Kidney capillary endothelial cell (primary cell): Measurements from ENCODE around the gene VNN1.
A peak's percentile ranks its signal among the peaks of the same experiment; 100 is the strongest.

Experiments
- DNase-seq: peaks from one replicate; pipeline ENCODE4 v3.0.0-alpha.2; 2018; ENCODE audit warnings: low spot score

Gene VNN1, protein sequence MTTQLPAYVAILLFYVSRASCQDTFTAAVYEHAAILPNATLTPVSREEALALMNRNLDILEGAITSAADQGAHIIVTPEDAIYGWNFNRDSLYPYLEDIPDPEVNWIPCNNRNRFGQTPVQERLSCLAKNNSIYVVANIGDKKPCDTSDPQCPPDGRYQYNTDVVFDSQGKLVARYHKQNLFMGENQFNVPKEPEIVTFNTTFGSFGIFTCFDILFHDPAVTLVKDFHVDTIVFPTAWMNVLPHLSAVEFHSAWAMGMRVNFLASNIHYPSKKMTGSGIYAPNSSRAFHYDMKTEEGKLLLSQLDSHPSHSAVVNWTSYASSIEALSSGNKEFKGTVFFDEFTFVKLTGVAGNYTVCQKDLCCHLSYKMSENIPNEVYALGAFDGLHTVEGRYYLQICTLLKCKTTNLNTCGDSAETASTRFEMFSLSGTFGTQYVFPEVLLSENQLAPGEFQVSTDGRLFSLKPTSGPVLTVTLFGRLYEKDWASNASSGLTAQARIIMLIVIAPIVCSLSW

DNA sequence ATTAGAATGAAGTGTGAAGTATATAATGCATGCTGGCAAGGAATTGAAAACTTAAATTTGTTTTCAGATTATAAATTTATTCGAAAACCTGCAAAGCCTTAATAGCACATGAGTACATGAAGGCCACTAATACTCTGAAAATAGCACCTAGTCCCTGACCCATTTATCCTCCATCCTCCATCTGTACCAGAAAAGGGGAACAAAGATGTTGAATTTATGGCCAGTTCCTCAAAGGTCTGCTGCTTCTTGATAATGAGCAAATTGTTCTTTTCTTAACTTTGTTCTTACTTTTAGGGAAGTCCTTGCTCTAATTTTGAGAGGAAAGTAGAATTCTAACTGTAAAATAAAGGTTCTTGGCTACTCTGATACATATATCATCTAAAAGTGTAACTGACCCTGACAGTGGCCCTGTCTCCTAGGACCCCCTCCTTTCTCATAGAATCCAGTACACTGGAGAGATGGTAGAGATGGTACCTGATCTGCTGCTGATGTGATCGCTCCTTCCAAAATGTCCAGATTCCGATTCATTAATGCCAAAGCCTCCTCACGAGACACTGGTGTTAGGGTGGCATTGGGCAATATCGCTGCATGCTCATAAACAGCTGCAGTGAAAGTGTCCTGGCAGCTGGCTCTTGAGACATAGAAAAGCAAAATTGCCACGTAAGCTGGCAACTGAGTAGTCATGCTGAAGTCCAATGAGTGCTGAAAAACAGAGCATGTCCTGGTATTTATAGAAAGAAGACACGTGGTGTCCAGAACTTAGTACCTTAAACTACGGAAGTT lies at the start of gene VNN1:
Gene VNN1, minus strand, starts transcription at position 704 of the 783 bp plus-strand sequence. Its CDS starts 20 bp downstream, at position 684.
- DNase-seq: no peak

DNA sequence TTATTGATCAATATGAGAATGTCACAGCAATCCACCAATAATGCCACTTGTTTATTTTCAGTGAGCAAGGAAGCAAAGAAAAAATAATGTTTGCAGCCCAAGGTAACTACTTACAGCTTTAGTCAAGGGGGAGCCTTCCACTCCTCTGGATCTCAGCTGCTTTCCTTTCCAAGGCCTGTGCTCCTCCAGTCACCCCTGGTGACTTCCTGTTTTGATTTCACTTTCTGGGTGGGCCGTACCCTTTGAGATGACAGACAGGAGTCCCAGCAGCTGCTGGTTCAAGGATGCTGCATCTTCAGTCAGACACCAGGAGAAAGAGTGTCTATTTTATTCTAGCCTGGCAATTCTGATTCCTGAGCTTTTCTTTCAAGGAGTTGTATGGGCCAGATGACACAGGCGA lies 49.4 kb upstream of the VNN1 start:
- peak; percentile 17 for DNase-seq

DNA sequence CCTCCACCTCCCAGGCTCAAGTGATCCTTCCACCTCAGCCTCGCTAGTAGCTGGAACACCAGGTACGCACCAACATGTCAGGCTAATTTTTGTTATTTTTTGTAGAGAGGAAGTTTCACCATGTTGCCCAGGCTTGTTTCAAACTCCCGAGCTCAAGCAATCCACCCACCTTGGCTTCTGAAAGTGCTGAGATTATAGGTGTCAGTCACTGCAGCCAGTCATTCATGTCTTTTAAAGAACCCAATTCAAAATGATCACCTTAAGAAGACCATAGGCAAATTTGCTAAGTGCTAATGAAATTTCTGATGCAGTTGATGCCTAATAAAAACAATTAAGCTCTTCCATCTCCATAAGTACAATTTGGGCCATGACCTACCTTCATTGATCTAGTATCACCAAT lies 46.4 kb upstream of the VNN1 start:
- no peak for DNase-seq

DNA sequence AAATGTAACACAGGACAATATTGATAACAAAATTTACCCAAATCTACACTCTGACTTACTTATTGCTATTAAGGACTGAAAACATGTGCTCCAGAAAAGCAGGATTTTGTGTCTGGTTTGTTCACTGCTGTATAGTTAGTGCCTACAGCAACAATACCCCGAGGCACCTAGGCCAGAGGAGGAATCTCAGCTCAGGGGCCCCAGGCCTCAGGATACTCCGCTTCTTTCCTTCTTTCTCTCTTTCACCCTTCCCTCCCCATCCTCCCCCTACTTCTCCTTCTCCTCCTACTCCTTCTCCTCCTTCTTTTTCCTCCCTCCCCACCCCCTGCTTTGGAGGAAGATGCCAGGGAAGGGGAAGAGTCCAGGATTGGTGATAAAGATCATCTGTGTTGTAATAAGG lies 44.8 kb upstream of the VNN1 start:
- no peak for DNase-seq

DNA sequence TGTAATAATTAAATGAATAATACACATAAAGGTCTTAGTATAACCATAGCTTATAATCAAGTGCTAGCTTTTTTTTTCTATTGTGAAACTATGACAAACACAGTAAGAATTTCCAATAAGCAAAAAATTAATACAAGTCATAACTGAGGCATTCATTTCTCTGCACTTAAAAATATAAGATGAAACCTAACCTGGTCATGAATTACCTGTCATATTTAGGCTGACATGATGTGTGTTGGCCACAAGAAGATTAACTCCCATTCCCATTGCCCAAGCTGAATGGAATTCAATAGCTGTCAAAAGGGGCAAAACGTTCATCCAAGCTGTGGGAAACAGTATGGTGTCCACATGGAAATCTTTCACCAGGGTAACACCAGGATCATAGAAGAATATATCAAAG lies 38.4 kb upstream of the VNN1 start:
- no peak for DNase-seq

DNA sequence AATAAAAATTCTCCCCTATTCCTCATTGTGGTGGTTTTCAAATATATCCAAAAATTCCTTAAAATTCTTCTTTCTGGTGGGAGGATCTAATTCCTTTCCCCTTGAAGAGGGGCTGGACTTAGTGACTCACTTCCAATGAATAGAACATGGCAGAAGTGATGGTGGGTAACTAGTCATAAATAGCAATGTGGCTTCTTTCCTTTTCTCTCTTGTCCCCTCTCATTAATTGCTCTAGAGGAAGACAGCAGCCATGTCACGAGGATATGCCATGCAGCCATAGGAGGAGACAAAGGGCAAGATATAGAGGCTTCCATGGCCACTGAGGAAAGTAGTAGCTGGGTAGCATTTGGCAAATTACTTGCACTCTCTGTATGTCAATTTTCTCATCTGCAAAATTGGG lies 38.0 kb upstream of the VNN1 start:
- no peak for DNase-seq

DNA sequence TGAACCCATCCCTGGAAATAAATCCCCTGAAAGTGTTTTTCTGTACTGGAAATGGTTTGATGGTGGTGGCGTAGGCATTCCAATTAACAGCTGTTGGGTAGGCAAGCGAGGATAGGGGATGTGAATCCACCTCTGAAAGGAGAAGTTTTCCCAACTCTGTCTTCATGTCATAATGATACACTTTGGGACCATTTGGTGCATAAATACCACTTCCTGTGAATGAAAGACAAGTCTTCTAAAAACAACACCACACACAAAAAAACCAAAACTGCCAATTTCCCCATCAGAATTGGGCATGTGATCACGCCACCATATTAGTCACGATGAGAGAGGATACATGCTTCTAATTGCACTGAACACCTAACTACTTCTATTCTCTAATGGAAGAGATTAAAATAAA lies 37.5 kb upstream of the VNN1 start:
- no peak for DNase-seq

DNA sequence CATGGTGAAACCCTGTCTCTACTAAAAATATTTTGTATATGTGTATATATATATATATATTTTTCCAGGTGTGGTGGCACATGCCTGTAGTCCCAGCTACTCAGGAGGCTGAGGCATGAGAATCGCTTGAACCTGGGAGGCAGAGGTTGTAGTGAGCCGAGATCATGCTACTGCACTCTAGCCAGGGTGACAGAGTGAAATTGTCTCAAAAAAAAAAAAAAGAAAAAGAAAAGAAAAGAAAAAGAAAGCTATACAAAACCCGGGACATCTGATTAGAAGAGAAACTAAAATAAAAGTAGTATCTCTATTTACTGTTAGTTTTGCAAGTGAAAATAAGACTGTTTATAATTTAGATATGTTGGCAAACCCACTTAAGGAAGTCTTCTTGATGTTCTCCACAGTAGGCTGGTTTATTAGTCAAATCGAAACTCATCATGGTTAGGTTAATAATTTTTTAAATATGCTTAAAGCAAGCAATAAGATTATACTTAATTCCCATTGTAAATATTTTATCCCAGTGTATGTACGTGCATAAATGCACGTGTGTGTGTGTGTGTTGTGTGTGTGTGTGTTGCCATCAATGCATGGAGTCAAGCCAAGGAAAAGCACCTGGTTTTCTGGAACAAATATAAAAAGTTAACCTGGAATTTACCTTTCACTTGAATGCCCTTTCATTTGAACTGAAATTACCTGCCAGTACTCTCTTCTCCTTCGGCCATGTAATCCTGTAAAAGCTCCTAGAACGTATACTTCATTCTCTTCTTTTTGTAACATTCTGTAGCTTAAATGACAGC lies 36.8 kb upstream of the VNN1 start:
- DNase-seq: no peak

DNA sequence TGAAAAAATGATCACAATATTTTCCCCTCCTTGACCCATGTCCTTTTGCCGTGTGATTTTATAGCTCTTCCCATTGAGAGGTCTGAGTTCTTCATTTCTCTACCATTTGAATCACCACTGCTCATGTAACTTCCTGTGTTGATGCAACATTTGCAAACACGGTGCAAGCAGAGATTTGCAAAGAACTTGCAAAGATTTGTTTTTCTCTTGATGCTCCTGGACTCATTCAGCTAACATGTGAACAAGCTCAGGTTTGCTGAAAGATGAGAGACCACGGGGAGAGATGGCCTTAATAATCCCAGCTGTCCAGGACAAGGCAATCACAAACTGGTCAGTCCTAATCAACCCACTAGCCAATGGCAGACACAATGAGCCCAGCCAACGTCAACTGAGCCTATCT lies 35.3 kb upstream of the VNN1 start:
- no peak for DNase-seq

DNA sequence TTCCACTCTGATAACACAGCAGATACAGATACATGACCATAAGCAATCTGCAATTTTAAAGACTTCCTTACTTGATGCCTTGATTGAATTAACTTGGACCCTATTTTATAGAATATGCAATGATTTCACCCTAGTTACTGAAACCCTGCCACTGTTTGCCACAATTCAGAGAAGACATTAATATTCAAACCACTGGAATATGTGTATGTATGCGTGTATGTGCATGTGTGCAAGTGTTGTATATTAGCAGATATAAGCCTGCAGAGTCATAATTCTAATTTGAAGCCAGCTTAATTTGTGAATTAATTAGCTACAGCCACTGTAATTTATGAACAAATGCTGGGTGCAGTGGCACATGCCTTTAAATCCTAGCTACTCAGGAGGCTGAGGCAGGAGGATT lies 34.6 kb upstream of the VNN1 start:
- no peak for DNase-seq

DNA sequence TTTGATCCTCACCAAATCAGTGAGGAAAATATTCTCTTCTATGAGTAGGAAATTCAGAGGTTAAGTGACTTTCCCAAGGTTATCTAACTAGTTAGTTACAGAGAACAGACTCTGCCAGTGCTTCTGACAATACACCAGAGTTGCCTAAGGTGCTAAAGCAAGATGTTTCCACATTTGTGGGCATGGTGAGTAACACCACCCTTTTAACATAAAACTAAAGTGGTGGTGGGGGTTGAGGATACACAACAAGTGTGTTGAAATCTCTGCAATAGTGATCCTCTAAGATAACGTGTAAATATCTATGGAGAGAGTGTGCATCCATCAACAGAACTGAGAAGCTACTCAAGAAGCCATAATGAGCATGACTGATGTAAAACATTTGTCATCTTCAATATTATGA lies 32.2 kb upstream of the VNN1 start:
- DNase-seq: no peak

DNA sequence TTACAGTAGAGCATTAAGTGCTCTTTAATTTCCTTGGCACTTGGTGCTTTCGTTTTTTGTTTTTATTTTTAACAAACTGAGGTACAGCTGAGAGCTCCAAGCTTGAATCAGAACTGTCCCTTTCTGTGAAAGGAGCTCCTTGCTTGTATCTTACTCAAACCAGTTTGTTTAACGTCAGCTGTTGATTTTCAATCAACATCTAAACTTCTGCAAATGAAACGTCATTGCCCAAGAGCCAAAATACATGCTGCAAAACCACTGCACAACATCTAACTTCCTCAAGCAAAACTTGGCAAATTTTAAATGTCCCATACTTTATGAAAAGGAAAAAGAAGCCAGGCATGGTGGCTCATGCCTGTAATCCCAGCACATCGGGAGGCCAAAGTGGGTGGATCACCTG lies 28.6 kb upstream of the VNN1 start:
- no peak for DNase-seq

DNA sequence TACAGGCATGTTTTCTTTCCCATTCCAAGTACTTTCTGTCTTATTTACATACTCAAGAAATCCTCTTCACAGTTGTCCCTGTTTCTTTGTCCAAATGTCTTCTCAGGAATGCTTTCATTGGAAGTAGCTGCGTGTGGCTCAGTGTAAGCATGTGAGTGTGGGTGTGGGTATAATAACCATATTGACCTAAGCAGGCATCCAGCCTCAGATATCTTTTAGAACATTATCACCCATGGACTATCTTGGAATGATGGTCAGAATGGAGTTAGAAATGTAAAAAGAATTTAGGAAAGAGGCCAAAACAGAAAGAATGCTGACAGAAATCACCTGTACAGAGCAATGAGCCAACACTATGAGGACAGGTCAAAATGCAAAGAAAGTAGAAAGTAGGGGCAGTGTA lies 27.4 kb upstream of the VNN1 start:
- DNase-seq: no peak

DNA sequence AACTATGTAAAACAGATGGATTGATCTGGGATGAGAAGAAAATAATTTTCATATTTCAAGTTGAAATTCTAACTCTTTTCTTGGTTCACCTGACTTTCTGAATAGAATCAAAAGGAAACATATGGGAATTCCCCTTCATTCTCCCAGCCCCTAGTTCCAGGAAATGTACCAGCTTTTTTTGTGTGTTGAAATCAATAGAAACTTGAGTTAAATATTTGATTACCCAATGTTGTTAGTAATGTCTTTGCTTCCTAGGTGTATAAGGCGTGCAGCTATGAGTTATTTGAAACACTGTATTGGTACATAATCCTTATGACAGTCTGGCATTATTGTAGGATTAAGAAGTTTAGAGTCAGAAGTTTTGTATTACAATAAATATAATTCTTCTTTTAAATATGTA lies 22.4 kb upstream of the VNN1 start:
- no peak for DNase-seq

DNA sequence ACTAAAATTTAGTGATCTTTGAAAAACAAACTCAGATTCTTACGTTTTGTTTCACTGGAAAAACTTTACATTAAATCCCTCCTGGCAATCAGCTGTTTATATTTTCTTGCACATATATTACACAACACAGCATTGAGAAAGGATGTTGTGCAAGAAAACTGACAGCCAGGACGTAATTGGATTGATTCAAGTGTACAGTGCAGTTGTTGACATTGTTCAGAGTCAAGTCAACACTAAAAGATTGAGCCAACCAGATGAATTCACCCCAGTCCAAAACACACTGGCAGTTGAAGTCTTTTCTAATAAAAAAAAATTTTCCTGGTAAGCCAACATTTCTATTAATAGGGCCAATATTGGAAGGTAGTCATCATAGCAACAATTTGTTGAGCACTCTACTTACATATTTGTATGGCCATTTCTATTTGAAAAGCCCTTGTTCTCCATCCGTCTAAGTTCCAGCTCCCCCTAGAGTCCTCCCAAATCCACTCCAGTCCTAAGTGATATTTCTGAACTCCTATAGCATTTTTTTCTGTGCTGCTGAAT lies 20.9 kb upstream of the VNN1 start:
- no peak for DNase-seq

DNA sequence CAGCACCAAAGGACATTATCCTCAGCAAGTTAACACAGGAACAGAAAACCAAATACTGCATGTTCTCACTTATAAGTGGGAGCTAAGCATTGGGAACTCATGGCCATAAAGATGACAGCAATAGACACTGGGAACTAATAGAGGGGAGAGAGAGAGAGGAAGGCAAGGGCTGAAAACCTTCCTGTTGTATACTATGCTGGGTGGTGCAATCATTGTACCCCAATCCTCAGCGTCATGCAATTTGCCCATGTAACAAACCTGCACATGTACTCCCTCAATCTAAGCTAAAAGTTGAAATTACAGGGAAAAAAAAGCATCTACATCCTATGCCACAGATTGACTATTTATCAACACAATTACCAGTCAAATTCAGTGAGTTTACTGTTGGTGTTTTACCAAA lies 20.0 kb upstream of the VNN1 start:
- DNase-seq: no peak

DNA sequence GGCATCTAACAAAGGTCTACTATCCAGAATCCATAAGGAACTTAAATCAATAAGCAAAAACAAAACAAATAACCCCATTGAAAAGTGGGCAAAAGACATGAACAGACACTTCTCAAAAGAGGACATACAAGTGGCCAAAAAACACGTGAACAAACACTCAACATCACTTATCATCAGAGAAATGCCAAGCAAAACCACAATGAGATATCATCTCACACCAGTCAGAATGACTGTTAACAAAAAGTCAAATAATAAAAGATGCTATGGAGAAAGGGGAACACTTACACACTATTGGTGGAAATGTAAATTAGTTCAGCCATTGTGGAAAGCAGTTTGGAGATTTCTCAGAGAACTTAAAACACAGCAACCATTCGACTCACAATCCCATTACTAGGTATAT lies 19.4 kb upstream of the VNN1 start:
- DNase-seq: no peak

DNA sequence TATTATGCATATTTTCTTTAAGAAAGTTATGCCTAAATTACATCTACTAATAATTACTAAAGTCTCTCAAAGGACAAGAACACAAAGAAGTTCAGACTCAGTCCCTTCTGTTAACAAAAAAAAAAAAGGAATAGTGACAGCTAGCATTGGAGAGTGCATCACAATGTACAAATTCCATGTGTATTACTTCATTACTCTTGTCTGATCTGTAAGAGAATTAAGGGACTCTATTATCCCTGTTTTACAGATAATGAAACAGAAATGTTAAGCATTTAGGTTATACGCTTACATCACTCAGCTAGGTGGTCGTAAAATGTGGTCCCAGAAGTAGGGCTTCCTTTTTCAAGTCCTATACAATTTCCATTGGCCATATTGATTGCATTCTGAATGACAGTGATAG lies 17.2 kb upstream of the VNN1 start:
- DNase-seq: no peak

DNA sequence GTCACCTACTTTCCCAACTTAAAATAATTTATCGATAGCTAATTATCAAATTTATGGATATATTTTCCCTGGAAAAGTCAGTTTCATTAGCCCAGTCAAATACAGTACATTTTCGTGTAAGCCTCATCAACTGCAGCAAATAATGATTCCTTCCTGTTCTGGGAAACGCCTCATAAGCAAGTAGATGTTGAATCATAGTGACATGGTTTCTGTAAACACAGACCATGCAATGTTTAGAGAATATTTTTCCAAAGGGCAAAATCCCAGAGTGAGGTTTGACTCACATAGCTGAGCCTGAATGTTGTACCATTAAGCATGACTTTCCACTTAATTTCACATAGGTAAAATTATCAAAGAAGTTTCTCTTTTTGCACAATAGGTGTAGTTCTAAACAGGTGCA lies 16.7 kb upstream of the VNN1 start:
- DNase-seq: no peak

DNA sequence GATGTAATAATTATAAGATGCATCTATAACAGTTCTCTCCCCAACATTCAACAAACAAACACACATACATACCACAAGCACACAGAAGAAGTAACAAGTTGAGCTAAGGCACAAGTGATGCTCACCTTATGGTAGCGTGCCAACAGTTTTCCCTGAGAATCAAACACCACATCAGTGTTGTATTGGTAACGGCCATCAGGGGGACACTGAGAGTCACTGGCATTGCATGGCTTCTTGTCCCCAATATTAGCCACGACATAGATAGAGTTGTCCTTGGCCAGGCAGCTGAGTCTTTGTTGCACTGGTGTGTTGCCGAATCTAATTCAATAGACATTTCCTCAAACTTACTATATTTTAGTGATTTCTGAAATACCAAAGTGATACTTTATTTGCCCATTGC lies 14.8 kb upstream of the VNN1 start:
- DNase-seq: no peak

DNA sequence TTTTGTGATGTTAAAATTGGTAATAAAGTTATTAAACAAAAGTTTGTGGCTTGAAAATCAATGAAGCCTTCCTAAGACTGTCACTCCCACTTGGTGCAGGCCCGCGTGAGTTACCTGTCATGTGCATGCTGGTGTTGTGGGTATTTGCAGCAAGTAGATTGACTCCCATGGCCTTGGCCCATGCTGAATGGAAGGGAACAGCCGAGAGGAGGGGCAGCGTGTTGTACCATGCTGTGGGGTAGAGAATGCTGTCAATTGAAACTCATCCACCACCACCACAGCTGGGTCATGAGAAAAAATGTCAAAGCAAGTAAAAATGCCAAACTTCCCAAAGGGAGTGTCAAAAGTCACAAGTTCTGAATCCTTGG lies 12.7 kb upstream of the VNN1 start:
- DNase-seq: no peak

DNA sequence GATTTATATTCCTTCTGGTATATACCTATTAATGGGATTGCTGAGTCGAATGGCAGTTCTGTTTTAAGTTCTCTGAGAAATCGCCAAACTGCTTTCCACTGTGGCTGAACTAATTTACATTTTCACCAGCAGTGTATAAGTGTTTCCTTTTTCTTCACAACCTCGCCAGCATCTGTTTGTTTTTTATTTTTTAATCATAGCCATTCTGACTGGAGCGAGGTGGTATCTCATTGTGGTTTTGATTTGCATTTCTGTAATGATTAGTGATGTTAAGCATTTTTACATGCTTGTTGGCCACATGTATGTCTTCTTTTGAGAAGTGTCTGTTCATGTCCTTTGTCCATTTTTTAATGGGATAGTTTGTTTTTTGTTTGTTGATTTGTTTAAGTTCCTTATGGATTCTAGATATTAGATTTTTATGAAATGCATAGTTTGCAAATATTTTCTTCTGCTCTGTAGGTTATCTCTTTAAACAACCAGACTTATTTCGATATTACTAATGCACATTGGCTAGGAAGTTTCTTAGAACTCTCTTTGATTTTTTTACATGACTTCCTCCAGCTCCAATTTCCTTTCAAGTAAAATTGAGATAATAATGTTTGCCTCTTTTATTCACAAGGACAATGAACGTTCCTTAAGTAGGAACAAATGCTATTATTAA lies 12.2 kb upstream of the VNN1 start:
- no peak for DNase-seq
